H1 (cell line): ENCODE measurements around the gene TRIM22. TPM values are rescaled to one million over a fixed set of nuclear protein-coding genes. Genes with fewer than 3 reads are reported as not detected.

Source experiments
- JUND ChIP-seq: IDR thresholded peaks from 2 replicates; pipeline ENCODE4 v1.6.1; 2011; ENCODE audit warnings: mild to moderate bottlenecking, improper control_type of control experiment, low read length
- SP4 ChIP-seq: IDR thresholded peaks from 2 replicates; pipeline ENCODE4 v1.6.1; 2012; ENCODE audit warnings: low read length, inconsistent platforms
- TBP ChIP-seq: IDR thresholded peaks from 2 replicates; pipeline ENCODE4 v1.6.1; 2011; ENCODE audit warnings: low read depth, low read length, improper control_type of control experiment
- TEAD4 ChIP-seq: IDR thresholded peaks from 2 replicates; pipeline ENCODE4 v1.6.1; 2012; ENCODE audit warnings: low read depth, low read length, inconsistent platforms, mixed read lengths
- polyA plus RNA-seq, 7 experiments: library from polyadenylated mRNA; depleted of rRNA in 3 of 7; stranded (reverse) in 5 of 7; unstranded in 2 of 7; fragments of >200 nt in 5 of 7; fragments of 200-250 nt in 2 of 7; gene quantifications; 1 replicate in 5 of 7; 2 replicates in 1 of 7; 4 replicates in 1 of 7; pipeline versions ENCODE4 v1.2.1 to v1.2.3, GENCODE V29; 2011 to 2013; ENCODE audit warnings: missing spikeins in 2 of 7, mixed read lengths in 2 of 7
- total RNA-seq: library from RNA; stranded (reverse); fragmentation: NEBNext Ultra II Directional; extraction: Animal tissue kit (Norgen Biotek cat#: 25700); gene quantifications from 2 replicates; pipeline ENCODE4 v1.2.1, GENCODE V29; 2021
- TF ChIP-seq, protein P1 (sequence below), 3 experiments: IDR thresholded peaks; 1 replicate in 2 of 3; 2 replicates in 1 of 3; pipeline versions ENCODE4 v1.5.1 to v1.6.1; 2011; ENCODE audit warnings: low read length in 3 of 3, mild to moderate bottlenecking in 3 of 3, inconsistent platforms in 2 of 3, low read depth in 1 of 3, moderate library complexity in 1 of 3; ENCODE audit not compliant: insufficient read depth in 1 of 3; ENCODE audit errors: control extremely low read depth in 1 of 3

The TRIM22 gene
- total and polyA plus RNA-seq, 2 of the 8 experiments (the other 6 are each of a cell fraction or from before 2014, with no cell fraction given) = 56.0 to 82.7 TPM

DNA sequence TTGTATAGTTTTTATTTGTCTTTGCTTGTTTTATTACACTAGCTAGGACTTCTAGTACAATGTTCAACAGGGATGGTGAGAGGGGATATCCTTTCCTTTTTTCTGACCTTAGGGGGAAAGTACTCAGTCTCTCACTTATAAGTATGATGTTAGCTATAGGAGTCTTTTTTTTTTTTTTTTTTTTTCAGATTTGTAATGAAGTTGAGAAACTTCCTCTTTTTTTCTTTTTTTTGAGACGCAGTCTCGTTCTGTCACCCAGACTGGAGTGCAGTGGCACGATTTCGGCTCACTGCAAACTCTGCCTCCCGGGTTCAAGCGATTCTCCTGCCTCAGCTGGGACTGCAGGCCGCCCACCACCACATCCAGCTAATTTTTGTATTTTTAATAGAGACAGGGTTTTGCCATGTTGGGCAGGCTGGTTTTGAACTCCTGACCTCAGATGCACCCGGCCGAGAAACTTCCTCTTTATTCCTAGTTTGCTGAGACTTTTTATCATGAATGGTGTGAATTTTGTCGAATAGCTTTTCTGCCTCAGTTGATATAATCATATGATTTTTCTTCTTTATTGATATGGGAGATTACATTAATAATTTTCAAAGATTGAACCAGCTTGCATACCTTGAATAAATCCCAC lies 10.9 kb downstream of the TRIM22 start (continued):
- TF ChIP-seq, protein P1, sequence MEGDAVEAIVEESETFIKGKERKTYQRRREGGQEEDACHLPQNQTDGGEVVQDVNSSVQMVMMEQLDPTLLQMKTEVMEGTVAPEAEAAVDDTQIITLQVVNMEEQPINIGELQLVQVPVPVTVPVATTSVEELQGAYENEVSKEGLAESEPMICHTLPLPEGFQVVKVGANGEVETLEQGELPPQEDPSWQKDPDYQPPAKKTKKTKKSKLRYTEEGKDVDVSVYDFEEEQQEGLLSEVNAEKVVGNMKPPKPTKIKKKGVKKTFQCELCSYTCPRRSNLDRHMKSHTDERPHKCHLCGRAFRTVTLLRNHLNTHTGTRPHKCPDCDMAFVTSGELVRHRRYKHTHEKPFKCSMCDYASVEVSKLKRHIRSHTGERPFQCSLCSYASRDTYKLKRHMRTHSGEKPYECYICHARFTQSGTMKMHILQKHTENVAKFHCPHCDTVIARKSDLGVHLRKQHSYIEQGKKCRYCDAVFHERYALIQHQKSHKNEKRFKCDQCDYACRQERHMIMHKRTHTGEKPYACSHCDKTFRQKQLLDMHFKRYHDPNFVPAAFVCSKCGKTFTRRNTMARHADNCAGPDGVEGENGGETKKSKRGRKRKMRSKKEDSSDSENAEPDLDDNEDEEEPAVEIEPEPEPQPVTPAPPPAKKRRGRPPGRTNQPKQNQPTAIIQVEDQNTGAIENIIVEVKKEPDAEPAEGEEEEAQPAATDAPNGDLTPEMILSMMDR (IDR thresholded peaks at IDR 0.05; ENCODE audit: control extremely low read depth in 1 of 3, insufficient read depth in 1 of 3, low read depth in 1 of 3, low read length in 3 of 3) = no peak
- TF ChIP-seq TBP (no peak), SP4 (no peak), TEAD4 (no peak), JUND (no peak)
